ENCODE measurements around the gene DLX2. TPM values are rescaled to one million over a fixed set of nuclear protein-coding genes. Genes with fewer than 3 reads are reported as not detected.
A peak's percentile ranks its signal among the peaks of the same experiment; 100 is the strongest.

The DLX2 gene
- total RNA-seq, 4 donors from 2014 or later, result not detected

DNA sequence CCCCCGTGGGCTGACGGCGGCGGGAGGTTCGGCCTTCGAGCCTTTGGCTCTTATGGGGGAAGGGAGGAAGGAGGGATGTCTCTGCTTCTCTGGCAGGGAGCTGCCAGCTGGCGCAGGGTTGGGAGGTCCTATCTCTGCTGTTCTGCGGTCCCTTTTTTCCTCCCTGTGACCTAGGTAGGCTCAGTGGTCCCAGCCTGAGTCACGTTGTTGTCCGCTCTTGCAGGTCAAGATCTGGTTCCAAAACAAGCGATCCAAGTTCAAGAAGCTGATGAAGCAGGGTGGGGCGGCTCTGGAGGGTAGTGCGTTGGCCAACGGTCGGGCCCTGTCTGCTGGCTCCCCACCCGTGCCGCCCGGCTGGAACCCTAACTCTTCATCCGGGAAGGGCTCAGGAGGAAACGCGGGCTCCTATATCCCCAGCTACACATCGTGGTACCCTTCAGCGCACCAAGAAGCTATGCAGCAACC, 14.9 kb downstream of the DLX2 start:
- Histone ChIP-seq H3K4me3 (no peak overlapping the region), H3K27me3 (peaks cover 100% of the 10 kb centered on the region in 3 donors), H3K9me3 (no peaks in the 10 kb centered on the region), H3K4me1 (peaks cover 35 to 38% of the 10 kb centered on the region in 2 donors), H3K36me3 (no peaks in the 10 kb centered on the region), H3K27ac (no peak overlapping the region)
- TF ChIP-seq CTCF (IDR thresholded peaks at IDR 0.05 in 4 of 5, conservative IDR thresholded peaks at IDR 0.05 in 1 of 5) (no peak), POLR2A (IDR thresholded peaks at IDR 0.05) (no peak)
- DNase-seq (no peak), ATAC-seq (no peak)
- in situ Hi-C loops (cut with MboI; ENCODE audit: low sequenced_read_pairs in 4 of 4), result loop anchor here in 1 of 4 donors (25.0 kb wide), 1 partner anchor 276 kb away; no protein-coding TSS in a partner anchor
- intact Hi-C loops (cut with DNase I; ENCODE audit: low total_unique reads), result no loop called here

GRCh38 chr2:172087207-172087779, 15.4 kb downstream of the DLX2 start:
- intact Hi-C loops (cut with DNase I; ENCODE audit: low total_unique reads) (no loop called here), in situ Hi-C loops (cut with MboI; ENCODE audit: low sequenced_read_pairs in 4 of 4) (loop anchor here in 1 of 4 donors (25.0 kb wide), 1 partner anchor 275 kb away; no protein-coding TSS in a partner anchor)

DNA sequence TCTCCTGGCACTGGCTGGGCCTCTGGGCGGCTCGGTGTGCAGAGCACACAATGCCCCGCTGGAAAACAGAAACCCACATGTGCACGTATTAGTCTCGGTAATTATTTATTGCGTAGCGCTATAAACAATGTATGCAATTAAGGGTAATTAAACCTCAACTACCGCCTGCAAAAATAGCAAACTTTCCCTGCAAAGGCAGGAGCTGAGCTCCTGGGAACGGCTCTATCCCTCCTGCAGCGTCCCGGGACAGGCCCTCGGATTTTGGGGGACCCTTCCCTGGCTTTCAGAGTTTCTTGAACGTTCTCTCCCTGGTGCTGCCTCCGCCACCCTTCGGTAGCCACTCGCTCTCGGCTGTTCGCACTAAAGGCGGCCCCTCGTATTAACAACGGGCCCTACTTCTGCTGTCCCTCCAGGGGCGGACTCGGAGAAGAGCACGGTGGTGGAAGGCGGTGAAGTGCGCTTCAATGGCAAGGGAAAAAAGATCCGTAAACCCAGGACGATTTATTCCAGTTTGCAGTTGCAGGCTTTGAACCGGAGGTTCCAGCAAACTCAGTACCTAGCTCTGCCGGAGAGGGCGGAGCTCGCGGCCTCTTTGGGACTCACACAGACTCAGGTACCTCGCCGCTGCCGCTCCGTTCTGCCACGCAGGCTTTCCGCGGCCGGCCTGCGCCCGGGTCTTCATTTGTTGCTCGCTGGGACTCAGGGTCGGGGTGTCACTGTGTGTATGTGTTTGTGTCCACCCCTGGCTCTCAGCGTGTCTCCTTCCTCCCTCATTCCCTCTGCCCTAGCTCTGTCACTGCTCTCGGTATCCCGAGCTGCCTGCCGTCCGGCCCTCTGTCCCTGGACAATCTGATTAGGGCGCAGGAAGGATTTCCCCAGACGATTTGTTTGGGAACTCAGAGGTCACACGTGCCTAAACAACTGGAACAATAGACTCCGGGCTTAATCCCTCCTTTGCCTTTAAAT, 16.2 kb downstream of the DLX2 start:
- Histone ChIP-seq H3K4me3 (peak overlapping the region in 2 of 4 donors; percentile 37 to 52), H3K4me1 (peaks cover 40 to 43% of the 10 kb centered on the region in 2 donors), H3K36me3 (no peaks in the 10 kb centered on the region), H3K27me3 (peaks cover 100% of the 10 kb centered on the region in 3 donors), H3K9me3 (no peaks in the 10 kb centered on the region), H3K27ac (no peak overlapping the region)
- no peak for ATAC-seq
- intact Hi-C loops (cut with DNase I; ENCODE audit: low total_unique reads), result no loop called here
- DNase-seq, result no peak
- TF ChIP-seq CTCF (IDR thresholded peaks at IDR 0.05 in 4 of 5, conservative IDR thresholded peaks at IDR 0.05 in 1 of 5), result no peak
- TF ChIP-seq POLR2A (IDR thresholded peaks at IDR 0.05), result no peak
- in situ Hi-C loops (cut with MboI; ENCODE audit: low sequenced_read_pairs in 4 of 4), result loop anchor here in 1 of 4 donors (25.0 kb wide), 1 partner anchor 274 kb away; no protein-coding TSS in a partner anchor

More at GRCh38 chr2:172087207-172087779, 15.4 kb downstream of the DLX2 start:
- TF ChIP-seq POLR2A (IDR thresholded peaks at IDR 0.05) (no peak), CTCF (IDR thresholded peaks at IDR 0.05 in 4 of 5, conservative IDR thresholded peaks at IDR 0.05 in 1 of 5) (no peak)
- Histone ChIP-seq H3K9me3 (no peaks in the 10 kb centered on the region), H3K4me3 (peak overlapping the region in 1 of 4 donors; percentile 37), H3K36me3 (no peaks in the 10 kb centered on the region), H3K27me3 (peaks cover 100% of the 10 kb centered on the region in 3 donors), H3K4me1 (peaks cover 40 to 43% of the 10 kb centered on the region in 2 donors), H3K27ac (no peak overlapping the region)
- DNase-seq, result no peak
- no peak for ATAC-seq

GRCh38 chr2:172085460-172086159, 17.1 kb downstream of the DLX2 start, which contains the start of gene DLX1:
TSS of gene DLX1 (plus strand) at chr2:172085507. CDS start at chr2:172085678, 171 bp downstream.
- intact Hi-C loops (cut with DNase I; ENCODE audit: low total_unique reads), result loop anchor here (2.0 kb wide), 1 partner anchor 17 kb away; the partner anchor contains the start of gene DLX2
- no peak for ATAC-seq
- H3K4me1 ChIP-seq, result peaks cover 40 to 43% of the 10 kb centered on the region in 2 donors

More at GRCh38 chr2:172085460-172086159, 17.1 kb downstream of the DLX2 start, which contains the start of gene DLX1:
- Histone ChIP-seq H3K27ac (no peak within 1 kb of the TSS), H3K9me3 (no peaks in the 10 kb centered on the region), H3K36me3 (no peaks in the 10 kb centered on the region), H3K27me3 (peaks cover 100% of the 10 kb centered on the region in 3 donors), H3K4me3 (peak within 1 kb of the TSS; percentile 46 to 54 (median 53))
- DNase-seq, result no peak
- no peak for TF ChIP-seq CTCF (IDR thresholded peaks at IDR 0.05 in 4 of 5, conservative IDR thresholded peaks at IDR 0.05 in 1 of 5)
- no peak for TF ChIP-seq POLR2A (IDR thresholded peaks at IDR 0.05)
- in situ Hi-C loops (cut with MboI; ENCODE audit: low sequenced_read_pairs in 4 of 4), result loop anchor here in 1 of 4 donors (25.0 kb wide), 1 partner anchor 273 kb away; no protein-coding TSS in a partner anchor

Data from gastrocnemius medialis (tissue), 4 donors.